KMS-11 (cell line): Measurements from ENCODE around the gene CIP2A.
"Not testable (repeated sequence)": the region's sequence is repeated elsewhere in the genome, so short reads cannot be mapped to it uniquely, and the experiment has no call there.

Experiments used
- H2AFZ ChIP-seq: fragments of 200-600 bp; sonication (generic); 2 replicates; pipeline ENCODE4 v1.6.1; 2016; ENCODE audit warnings: antibody characterized with exemption, mixed run types, low read depth
- H3K27ac ChIP-seq: fragments of 200-600 bp; sonication (generic); 2 replicates; pipeline ENCODE4 v1.6.1; 2016; ENCODE audit warnings: mild to moderate bottlenecking, mixed run types
- H3K27me3 ChIP-seq: fragments of 200-600 bp; sonication (generic); 2 replicates; pipeline ENCODE4 v1.6.1; 2017; ENCODE audit warnings: mild to moderate bottlenecking, low read depth, mixed run types, moderate library complexity; ENCODE audit not compliant: insufficient read depth
- H3K36me3 ChIP-seq: fragments of 200-600 bp; sonication (generic); 2 replicates; pipeline ENCODE4 v1.6.1; 2017; ENCODE audit warnings: mild to moderate bottlenecking, mixed run types; ENCODE audit not compliant: insufficient read depth
- H3K4me1 ChIP-seq: fragments of 200-600 bp; sonication (generic); 2 replicates; pipeline ENCODE4 v1.6.1; 2016; ENCODE audit warnings: mild to moderate bottlenecking, low read depth, mixed run types; ENCODE audit not compliant: poor library complexity, severe bottlenecking
- H3K4me2 ChIP-seq: fragments of 200-600 bp; sonication (generic); 2 replicates; pipeline ENCODE4 v1.7.0; 2016; ENCODE audit warnings: mild to moderate bottlenecking, mixed run types
- H3K4me3 ChIP-seq: fragments of 200-600 bp; sonication (generic); IDR thresholded peaks from 2 replicates; pipeline ENCODE4 v1.6.1; 2017; ENCODE audit warnings: low read depth, low read length, mixed read lengths; ENCODE audit not compliant: insufficient read depth
- H3K79me2 ChIP-seq: fragments of 200-600 bp; sonication (generic); 2 replicates; pipeline ENCODE4 v1.6.1; 2016; ENCODE audit warnings: low read depth, mixed run types; ENCODE audit not compliant: insufficient read depth
- H3K9ac ChIP-seq: fragments of 200-600 bp; sonication (generic); 2 replicates; pipeline ENCODE4 v1.6.1; 2016; ENCODE audit warnings: mild to moderate bottlenecking, mixed run types
- H4K20me1 ChIP-seq: fragments of 200-600 bp; sonication (generic); 2 replicates; pipeline ENCODE4 v1.6.1; 2016; ENCODE audit warnings: mild to moderate bottlenecking, mixed run types; ENCODE audit not compliant: insufficient read depth
- CTCF ChIP-seq: fragments of 200-600 bp; sonication (generic); conservative IDR thresholded peaks from 2 replicates; pipeline ENCODE4 v1.6.1; 2017; ENCODE audit warnings: low read depth, mild to moderate bottlenecking, antibody characterized with exemption, low read length, moderate library complexity, mixed read lengths

Gene CIP2A

GRCh38 chr3:108589081-108589997 is at the start of gene CIP2A, which contains the start of gene DZIP3:
CIP2A (minus strand) TSS chr3:108589438; CDS start chr3:108589375, 63 bp downstream.
DZIP3 (plus strand) TSS chr3:108589722; CDS start chr3:108605407, 15,685 bp downstream.
- no peak for TF ChIP-seq CTCF
- Histone ChIP-seq H3K4me3 (peak within 1 kb of the TSS; percentile 60), H3K27ac (peak within 1 kb of the TSS; percentile 90), H4K20me1 (peaks cover 4% of the 10 kb centered on the region; the same call in 1 of the 2 replicates), H3K27me3 (no peaks in the 10 kb centered on the region), H3K4me2 (peak within 1 kb of the TSS; percentile 63), H3K4me1 (peaks cover 35% of the 10 kb centered on the region), H3K9ac (peak within 1 kb of the TSS; percentile 91), H2AFZ (peak within 1 kb of the TSS; percentile 93), H3K79me2 (peaks cover 47% of the 10 kb centered on the region), H3K36me3 (peaks cover under 1% of the 10 kb centered on the region)

- H3K79me2 ChIP-seq: no peaks in the 10 kb centered on the region
- H3K36me3 ChIP-seq: no peaks in the 10 kb centered on the region
- no peaks in the 10 kb centered on the region for H3K4me1 ChIP-seq
- H3K4me2 ChIP-seq: no peak overlapping the region
- no peak for TF ChIP-seq CTCF
- no peak overlapping the region for H2AFZ ChIP-seq
- H3K27ac ChIP-seq: no peak overlapping the region
- no peak overlapping the region for H3K4me3 ChIP-seq
- no peak overlapping the region for H3K9ac ChIP-seq
- no peaks in the 10 kb centered on the region for H3K27me3 ChIP-seq
- no peaks in the 10 kb centered on the region for H4K20me1 ChIP-seq
Observed at GRCh38 chr3:108629974-108630373, 40.7 kb upstream of the CIP2A start.

GRCh38 chr3:108623504-108623903 is 34.3 kb upstream of the CIP2A start:
- no peaks in the 10 kb centered on the region for H3K4me1 ChIP-seq
- H4K20me1 ChIP-seq: no peaks in the 10 kb centered on the region
- H3K9ac ChIP-seq: no peak overlapping the region
- H3K27ac ChIP-seq: no peak overlapping the region
- no peaks in the 10 kb centered on the region for H3K79me2 ChIP-seq
- H3K4me3 ChIP-seq: no peak overlapping the region
- no peaks in the 10 kb centered on the region for H3K27me3 ChIP-seq
- no peak for TF ChIP-seq CTCF
- H3K4me2 ChIP-seq: no peak overlapping the region
- no peak overlapping the region for H2AFZ ChIP-seq
- no peaks in the 10 kb centered on the region for H3K36me3 ChIP-seq

GRCh38 chr3:108620250-108620649 is 31.0 kb upstream of the CIP2A start:
- no peak overlapping the region for H3K9ac ChIP-seq
- no peaks in the 10 kb centered on the region for H4K20me1 ChIP-seq
- no peak for TF ChIP-seq CTCF
- no peaks in the 10 kb centered on the region for H3K4me1 ChIP-seq
- H3K4me2 ChIP-seq: no peak overlapping the region
- no peak overlapping the region for H3K27ac ChIP-seq
- H2AFZ ChIP-seq: no peak overlapping the region
- no peak overlapping the region for H3K4me3 ChIP-seq
- H3K36me3 ChIP-seq: no peaks in the 10 kb centered on the region
- no peaks in the 10 kb centered on the region for H3K27me3 ChIP-seq
- H3K79me2 ChIP-seq: no peaks in the 10 kb centered on the region

GRCh38 chr3:108616090-108616489 is 26.9 kb upstream of the CIP2A start:
- H3K27me3 ChIP-seq, H3K79me2 ChIP-seq, H3K4me3 ChIP-seq, H4K20me1 ChIP-seq, H2AFZ ChIP-seq, H3K36me3 ChIP-seq, H3K4me2 ChIP-seq, H3K27ac ChIP-seq, H3K4me1 ChIP-seq, H3K9ac ChIP-seq: not testable (repeated sequence)
